ENCODE measurements around the gene PLAA.

DNA sequence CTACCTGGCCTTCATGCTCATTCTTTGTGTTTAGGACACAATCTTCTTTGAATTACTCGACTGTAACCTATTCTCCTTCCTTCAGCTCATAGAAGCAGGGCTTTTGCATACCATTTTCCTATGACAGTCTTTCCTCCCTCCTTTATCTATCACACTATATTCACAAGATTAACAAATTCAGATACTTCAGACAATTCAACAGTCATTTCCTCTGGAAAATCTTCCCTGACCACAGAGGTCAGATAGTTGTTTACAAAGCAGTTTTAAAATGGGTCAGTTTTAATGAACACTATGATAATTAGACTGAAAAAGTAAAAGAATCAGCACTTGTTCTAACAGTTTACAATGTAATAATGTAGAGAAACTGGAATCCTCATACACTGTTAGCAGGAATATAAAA is 58.8 kb downstream of the PLAA start:
- TF ChIP-seq EZH2phosphoT487 (IDR thresholded peaks at IDR 0.05; ENCODE audit: insufficient read depth, low read depth) (no peak), EZH2 (IDR thresholded peaks at IDR 0.05; ENCODE audit: insufficient read depth, poor library complexity, severe bottlenecking) (no peak)
